K562 (cell line): Measurements from ENCODE around the gene RBBP4.
"Not testable (repeated sequence)": the region's sequence is repeated elsewhere in the genome, so short reads cannot be mapped to it uniquely, and the experiment has no call there.

ENCODE experiments used
- EP300 ChIP-seq: IDR thresholded peaks from 2 replicates; pipeline ENCODE4 v1.6.1; 2012; ENCODE audit warnings: low read length, improper control_type of control experiment
- FOS ChIP-seq: IDR thresholded peaks from 3 replicates; pipeline ENCODE4 v1.6.1; 2011; ENCODE audit not compliant: insufficient read length; ENCODE audit errors: extremely low read depth
- HEY1 ChIP-seq: fragments of 250-450 bp; sonication (Bioruptor Pico); IDR thresholded peaks from 2 replicates; pipeline ENCODE4 v1.5.0; 2020; ENCODE audit warnings: mild to moderate bottlenecking, moderate library complexity, borderline replicate concordance
- MEF2A ChIP-seq: IDR thresholded peaks from 2 replicates; pipeline ENCODE4 v1.6.1; 2011; ENCODE audit warnings: low read depth, mild to moderate bottlenecking, low read length, moderate library complexity; ENCODE audit not compliant: control insufficient read depth
- MTF1 ChIP-seq: fragments of 250-450 bp; sonication (Bioruptor Pico); IDR thresholded peaks from 2 replicates; pipeline ENCODE4 v1.9.0; 2021; ENCODE audit warnings: moderate library complexity, mild to moderate bottlenecking, inconsistent platforms, borderline replicate concordance
- NCOR1 ChIP-seq: fragments of 450-650 bp; IDR thresholded peaks from 2 replicates; pipeline ENCODE4 v1.6.1; 2016; ENCODE audit warnings: mild to moderate bottlenecking, moderate library complexity
- PML ChIP-seq: IDR thresholded peaks from 2 replicates; pipeline ENCODE4 v1.6.1; 2012; ENCODE audit warnings: low read length, inconsistent platforms
- POLR2A ChIP-seq: fragments of 450-650 bp; conservative IDR thresholded peaks from 2 replicates; pipeline ENCODE4 v1.6.1; 2016
- SMAD1 ChIP-seq: fragments of 150-350 bp; IDR thresholded peaks from 2 replicates; pipeline ENCODE4 v1.6.1; 2014; ENCODE audit warnings: low read length, low read depth; ENCODE audit not compliant: partially characterized antibody
- TF ChIP-seq, protein P1 (sequence below): fragments of 250-450 bp; sonication (Bioruptor Pico); IDR thresholded peaks from 2 replicates; pipeline ENCODE4 v1.8.0; 2022; ENCODE audit warnings: moderate library complexity, mild to moderate bottlenecking, inconsistent platforms
- TF ChIP-seq, protein P2 (sequence below), 3 experiments: IDR thresholded peaks in 2 of 3; conservative IDR thresholded peaks in 1 of 3; 2 replicates each; pipeline ENCODE4 v1.5.1; 2011 to 2012; ENCODE audit warnings: low read length in 3 of 3, mild to moderate bottlenecking in 3 of 3, control low read depth in 2 of 3, improper control_type of control experiment in 1 of 3, inconsistent platforms in 1 of 3, low read depth in 1 of 3, mixed read lengths in 1 of 3, moderate library complexity in 1 of 3; ENCODE audit not compliant: insufficient read depth in 2 of 3
- TF ChIP-seq, protein P3 (sequence below): sonication (generic); formaldehyde crosslinking; IDR thresholded peaks from 2 replicates; pipeline ENCODE4 v1.8.0; 2022; ENCODE audit warnings: missing genetic modification reagents, mild to moderate bottlenecking, borderline replicate concordance
- TF ChIP-seq, protein P4 (sequence below): sonication (generic); formaldehyde crosslinking; IDR thresholded peaks from 2 replicates; pipeline ENCODE4 v1.9.0; 2022; ENCODE audit warnings: mild to moderate bottlenecking, missing genetic modification reagents

DNA sequence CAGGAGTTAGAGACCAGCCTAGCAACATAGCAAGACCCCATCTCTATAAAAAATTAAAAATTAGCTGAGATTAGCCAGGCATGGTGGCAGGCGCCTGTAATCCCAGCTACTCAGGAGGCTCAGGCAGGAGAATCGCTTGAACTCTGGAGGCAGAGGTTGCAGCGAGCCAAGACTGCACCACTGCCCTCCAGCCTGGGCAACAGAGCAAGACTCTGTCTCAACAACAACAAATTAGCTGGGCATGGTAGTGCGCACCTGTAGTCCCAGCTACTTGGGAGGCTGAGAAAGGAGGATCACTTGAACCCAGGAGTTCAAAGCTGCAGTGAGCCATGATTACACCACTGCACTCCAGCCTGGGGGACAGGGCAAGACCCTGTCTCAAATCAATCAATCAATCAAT lies 20.8 kb upstream of the RBBP4 start:
- TF ChIP-seq SMAD1; MTF1 (CRISPR knock-in tag); PML; EP300; NCOR1; POLR2A; FOS; MEF2A; HEY1 (CRISPR knock-in tag): not testable (repeated sequence)
- TF ChIP-seq, protein P1, sequence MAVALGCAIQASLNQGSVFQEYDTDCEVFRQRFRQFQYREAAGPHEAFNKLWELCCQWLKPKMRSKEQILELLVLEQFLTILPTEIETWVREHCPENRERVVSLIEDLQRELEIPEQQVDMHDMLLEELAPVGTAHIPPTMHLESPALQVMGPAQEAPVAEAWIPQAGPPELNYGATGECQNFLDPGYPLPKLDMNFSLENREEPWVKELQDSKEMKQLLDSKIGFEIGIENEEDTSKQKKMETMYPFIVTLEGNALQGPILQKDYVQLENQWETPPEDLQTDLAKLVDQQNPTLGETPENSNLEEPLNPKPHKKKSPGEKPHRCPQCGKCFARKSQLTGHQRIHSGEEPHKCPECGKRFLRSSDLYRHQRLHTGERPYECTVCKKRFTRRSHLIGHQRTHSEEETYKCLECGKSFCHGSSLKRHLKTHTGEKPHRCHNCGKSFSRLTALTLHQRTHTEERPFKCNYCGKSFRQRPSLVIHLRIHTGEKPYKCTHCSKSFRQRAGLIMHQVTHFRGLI: not testable (repeated sequence)
- TF ChIP-seq, protein P2, sequence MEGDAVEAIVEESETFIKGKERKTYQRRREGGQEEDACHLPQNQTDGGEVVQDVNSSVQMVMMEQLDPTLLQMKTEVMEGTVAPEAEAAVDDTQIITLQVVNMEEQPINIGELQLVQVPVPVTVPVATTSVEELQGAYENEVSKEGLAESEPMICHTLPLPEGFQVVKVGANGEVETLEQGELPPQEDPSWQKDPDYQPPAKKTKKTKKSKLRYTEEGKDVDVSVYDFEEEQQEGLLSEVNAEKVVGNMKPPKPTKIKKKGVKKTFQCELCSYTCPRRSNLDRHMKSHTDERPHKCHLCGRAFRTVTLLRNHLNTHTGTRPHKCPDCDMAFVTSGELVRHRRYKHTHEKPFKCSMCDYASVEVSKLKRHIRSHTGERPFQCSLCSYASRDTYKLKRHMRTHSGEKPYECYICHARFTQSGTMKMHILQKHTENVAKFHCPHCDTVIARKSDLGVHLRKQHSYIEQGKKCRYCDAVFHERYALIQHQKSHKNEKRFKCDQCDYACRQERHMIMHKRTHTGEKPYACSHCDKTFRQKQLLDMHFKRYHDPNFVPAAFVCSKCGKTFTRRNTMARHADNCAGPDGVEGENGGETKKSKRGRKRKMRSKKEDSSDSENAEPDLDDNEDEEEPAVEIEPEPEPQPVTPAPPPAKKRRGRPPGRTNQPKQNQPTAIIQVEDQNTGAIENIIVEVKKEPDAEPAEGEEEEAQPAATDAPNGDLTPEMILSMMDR (IDR thresholded peaks at IDR 0.05 in 2 of 3, conservative IDR thresholded peaks at IDR 0.05 in 1 of 3; ENCODE audit: insufficient read depth in 2 of 3, low read depth in 1 of 3, low read length in 3 of 3): not testable (repeated sequence)
- TF ChIP-seq, protein P3, sequence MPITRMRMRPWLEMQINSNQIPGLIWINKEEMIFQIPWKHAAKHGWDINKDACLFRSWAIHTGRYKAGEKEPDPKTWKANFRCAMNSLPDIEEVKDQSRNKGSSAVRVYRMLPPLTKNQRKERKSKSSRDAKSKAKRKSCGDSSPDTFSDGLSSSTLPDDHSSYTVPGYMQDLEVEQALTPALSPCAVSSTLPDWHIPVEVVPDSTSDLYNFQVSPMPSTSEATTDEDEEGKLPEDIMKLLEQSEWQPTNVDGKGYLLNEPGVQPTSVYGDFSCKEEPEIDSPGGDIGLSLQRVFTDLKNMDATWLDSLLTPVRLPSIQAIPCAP (CRISPR knock-in tag): not testable (repeated sequence)
- TF ChIP-seq, protein P4, sequence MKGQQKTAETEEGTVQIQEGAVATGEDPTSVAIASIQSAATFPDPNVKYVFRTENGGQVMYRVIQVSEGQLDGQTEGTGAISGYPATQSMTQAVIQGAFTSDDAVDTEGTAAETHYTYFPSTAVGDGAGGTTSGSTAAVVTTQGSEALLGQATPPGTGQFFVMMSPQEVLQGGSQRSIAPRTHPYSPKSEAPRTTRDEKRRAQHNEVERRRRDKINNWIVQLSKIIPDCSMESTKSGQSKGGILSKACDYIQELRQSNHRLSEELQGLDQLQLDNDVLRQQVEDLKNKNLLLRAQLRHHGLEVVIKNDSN: not testable (repeated sequence)
